NCI-H2107 (cell line): ENCODE measurements around the gene PLEKHG7.

Source experiments
- DNase-seq: peaks from one replicate; lab custom pipeline; 2025; lab: John Stamatoyannopoulos, UW

Gene PLEKHG7

DNA sequence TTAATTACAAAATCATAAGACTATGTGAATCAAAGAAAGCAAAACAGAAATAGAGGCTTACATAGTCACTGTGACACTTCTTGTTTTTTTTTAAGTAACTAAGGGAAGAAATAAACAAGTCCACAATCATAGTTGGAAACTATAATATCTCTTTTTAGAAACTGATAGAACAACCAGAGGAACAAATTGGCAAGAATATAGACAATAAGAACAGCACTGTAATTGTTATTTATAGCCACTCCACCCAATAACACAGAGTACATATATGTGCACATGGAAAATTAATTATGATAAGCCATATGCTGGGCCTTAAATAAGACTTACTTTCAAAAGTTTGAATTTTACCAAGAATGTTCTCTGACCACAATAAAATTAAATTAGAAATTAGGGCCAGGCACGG, 101.1 kb downstream of the PLEKHG7 start:
- DNase-seq: no peak

DNA sequence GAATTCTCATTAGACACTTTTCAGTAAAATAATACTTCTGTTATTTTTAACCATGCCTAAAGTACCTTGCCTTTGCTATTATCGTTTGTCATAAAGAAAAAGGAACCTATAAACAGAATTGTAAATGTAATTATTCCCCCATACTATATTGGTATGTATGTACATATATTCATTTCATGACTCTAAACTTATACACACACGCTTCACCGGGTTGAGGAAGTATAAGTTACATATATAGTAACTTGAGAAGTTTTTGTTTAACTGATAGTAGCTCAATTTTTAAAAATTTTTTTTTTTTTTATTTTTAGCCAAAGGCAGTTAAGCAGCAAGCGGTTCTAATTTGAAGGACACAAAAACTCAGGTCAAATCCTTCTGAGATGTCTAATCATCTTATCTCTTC, 107.6 kb downstream of the PLEKHG7 start:
- DNase-seq: no peak

DNA sequence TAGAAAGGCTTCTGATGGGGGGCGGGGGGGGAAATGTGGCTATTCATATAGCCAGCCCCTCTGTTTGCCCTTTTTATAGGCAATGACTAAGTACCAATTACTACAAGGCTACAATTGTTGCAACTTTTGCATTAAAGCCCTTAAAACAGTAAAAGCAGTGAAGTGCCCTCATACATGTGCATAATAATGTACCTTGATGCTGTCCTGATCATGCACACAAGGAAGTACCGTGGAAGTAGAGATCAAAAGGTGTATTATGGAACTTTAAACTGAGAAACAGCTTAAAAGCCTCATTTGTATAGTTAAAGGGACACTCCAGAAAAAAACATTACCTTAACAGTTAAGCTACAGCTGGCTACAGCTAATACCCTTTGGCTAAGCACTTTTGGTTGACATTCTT, 111.8 kb downstream of the PLEKHG7 start:
- no peak for DNase-seq

DNA sequence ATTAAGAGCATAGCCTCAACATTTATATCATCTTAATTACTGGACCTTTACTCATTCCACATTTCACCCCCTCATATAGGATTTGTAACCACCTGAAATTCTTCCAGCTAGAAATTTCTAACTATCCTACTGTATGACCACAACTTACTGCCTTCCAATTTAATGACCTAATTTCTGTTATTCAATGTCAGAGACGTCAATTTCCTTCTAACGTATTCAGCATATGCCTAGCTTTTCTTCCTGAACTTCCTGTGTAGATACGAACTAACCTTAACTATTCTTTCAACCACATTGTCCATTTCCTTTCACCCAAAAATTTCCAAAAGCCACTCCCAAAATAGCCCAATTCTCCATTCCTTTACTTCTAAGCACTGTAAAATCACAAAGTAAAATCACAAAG, 118.4 kb downstream of the PLEKHG7 start:
- DNase-seq: no peak
